ENCODE results near the gene OPRM1.

Gene OPRM1

GRCh38 chr6:154285826-154286225 is 246.8 kb downstream of the OPRM1 start:
- Histone ChIP-seq H3K18ac (ENCODE audit: low read depth in 1 of 2, low read length in 2 of 2) (no peak overlapping the region), H3K4me1 (ENCODE audit: control insufficient read depth, insufficient read depth, low read depth, low read length) (no peaks in the 10 kb centered on the region), H3K79me1 (replicated peaks; ENCODE audit: low read length, poor library complexity, severe bottlenecking) (no peaks in the 10 kb centered on the region), H3K27me3 (ENCODE audit: control insufficient read depth in 1 of 2, insufficient read depth in 1 of 2, low read length in 2 of 2) (no peaks in the 10 kb centered on the region), H2AFZ (ENCODE audit: low read depth, low read length) (no peak overlapping the region), H2BK120ac (ENCODE audit: low read depth, low read length) (no peak overlapping the region), H3K27ac (ENCODE audit: low read length, poor library complexity, severe bottlenecking) (no peak overlapping the region), H2BK12ac (ENCODE audit: low read length in 2 of 2) (no peak overlapping the region), H2BK5ac (ENCODE audit: low read depth, low read length, poor library complexity, severe bottlenecking) (peak overlapping the region; percentile 44), H3K9ac (ENCODE audit: low read length) (no peak overlapping the region), H3K36me3 (ENCODE audit: control insufficient read depth in 1 of 2, insufficient read depth in 2 of 2, low read depth in 1 of 2, low read length in 2 of 2) (no peaks in the 10 kb centered on the region), H3K9me3 (ENCODE audit: control insufficient read depth, low read length) (no peaks in the 10 kb centered on the region), H3K14ac (ENCODE audit: low read length in 2 of 2) (no peak overlapping the region), H3K4ac (ENCODE audit: low read depth in 1 of 2, low read length in 2 of 2) (no peak overlapping the region), H4K91ac (ENCODE audit: low read length) (no peak overlapping the region), H3K4me3 (ENCODE audit: insufficient read depth in 1 of 2, low read depth in 1 of 2, low read length in 2 of 2) (no peak overlapping the region), H2AK5ac (ENCODE audit: low read length, severe bottlenecking) (no peak overlapping the region), H2BK15ac (ENCODE audit: low read depth, poor library complexity, severe bottlenecking) (no peak overlapping the region), H3K23ac (ENCODE audit: low read length in 2 of 2) (no peak overlapping the region), H4K8ac (ENCODE audit: low read length) (no peak overlapping the region), H3K4me2 (ENCODE audit: low read length, poor library complexity, severe bottlenecking) (no peak overlapping the region)
- no CpG with 5 or more reads among the region's 1 CpG for WGBS
- DNase-seq: no peak

GRCh38 chr6:154289818-154290508 is 250.9 kb downstream of the OPRM1 start:
- DNase-seq: no peak
- Histone ChIP-seq H3K27me3 (ENCODE audit: control insufficient read depth in 1 of 2, insufficient read depth in 1 of 2, low read length in 2 of 2) (no peaks in the 10 kb centered on the region), H3K18ac (ENCODE audit: low read depth in 1 of 2, low read length in 2 of 2) (no peak overlapping the region), H2BK5ac (ENCODE audit: low read depth, low read length, poor library complexity, severe bottlenecking) (no peak overlapping the region), H4K91ac (ENCODE audit: low read length) (no peak overlapping the region), H3K36me3 (ENCODE audit: control insufficient read depth in 1 of 2, insufficient read depth in 2 of 2, low read depth in 1 of 2, low read length in 2 of 2) (no peaks in the 10 kb centered on the region), H2BK15ac (ENCODE audit: low read depth, poor library complexity, severe bottlenecking) (no peak overlapping the region), H3K9ac (ENCODE audit: low read length) (no peak overlapping the region), H2BK12ac (ENCODE audit: low read length in 2 of 2) (peak overlapping the region in 1 of 2 experiments; percentile 51), H4K8ac (ENCODE audit: low read length) (no peak overlapping the region), H3K14ac (ENCODE audit: low read length in 2 of 2) (no peak overlapping the region), H3K9me3 (ENCODE audit: control insufficient read depth, low read length) (no peaks in the 10 kb centered on the region), H2AFZ (ENCODE audit: low read depth, low read length) (no peak overlapping the region), H3K4ac (ENCODE audit: low read depth in 1 of 2, low read length in 2 of 2) (no peak overlapping the region), H3K23ac (ENCODE audit: low read length in 2 of 2) (no peak overlapping the region), H2BK120ac (ENCODE audit: low read depth, low read length) (no peak overlapping the region), H2AK5ac (ENCODE audit: low read length, severe bottlenecking) (no peak overlapping the region), H3K79me1 (replicated peaks; ENCODE audit: low read length, poor library complexity, severe bottlenecking) (no peaks in the 10 kb centered on the region), H3K4me2 (ENCODE audit: low read length, poor library complexity, severe bottlenecking) (no peak overlapping the region), H3K4me1 (ENCODE audit: control insufficient read depth, insufficient read depth, low read depth, low read length) (no peaks in the 10 kb centered on the region), H3K4me3 (ENCODE audit: insufficient read depth in 1 of 2, low read depth in 1 of 2, low read length in 2 of 2) (no peak overlapping the region), H3K27ac (ENCODE audit: low read length, poor library complexity, severe bottlenecking) (no peak overlapping the region)
- 94% methylated on average over 5 of the region's 6 CpGs for WGBS

- H3K4ac ChIP-seq (ENCODE audit: low read depth in 1 of 2, low read length in 2 of 2): no peak overlapping the region
- H2BK5ac ChIP-seq (ENCODE audit: low read depth, low read length, poor library complexity, severe bottlenecking): no peak overlapping the region
- 0% methylated on average over 1 of the region's 3 CpGs for WGBS
- no peaks in the 10 kb centered on the region for H3K27me3 ChIP-seq (ENCODE audit: control insufficient read depth in 1 of 2, insufficient read depth in 1 of 2, low read length in 2 of 2)
- H3K4me2 ChIP-seq (ENCODE audit: low read length, poor library complexity, severe bottlenecking): no peak overlapping the region
- no peak overlapping the region for H2BK15ac ChIP-seq (ENCODE audit: low read depth, poor library complexity, severe bottlenecking)
- no peak overlapping the region for H3K14ac ChIP-seq (ENCODE audit: low read length in 2 of 2)
- H2AK5ac ChIP-seq (ENCODE audit: low read length, severe bottlenecking): no peak overlapping the region
- DNase-seq: peak; percentile 9
- no peak overlapping the region for H3K23ac ChIP-seq (ENCODE audit: low read length in 2 of 2)
- no peaks in the 10 kb centered on the region for H3K36me3 ChIP-seq (ENCODE audit: control insufficient read depth in 1 of 2, insufficient read depth in 2 of 2, low read depth in 1 of 2, low read length in 2 of 2)
- H4K91ac ChIP-seq (ENCODE audit: low read length): no peak overlapping the region
- no peaks in the 10 kb centered on the region for H3K9me3 ChIP-seq (ENCODE audit: control insufficient read depth, low read length)
- H3K9ac ChIP-seq (ENCODE audit: low read length): no peak overlapping the region
- H2BK12ac ChIP-seq (ENCODE audit: low read length in 2 of 2): no peak overlapping the region
- H3K4me3 ChIP-seq (ENCODE audit: insufficient read depth in 1 of 2, low read depth in 1 of 2, low read length in 2 of 2): no peak overlapping the region
- no peak overlapping the region for H3K18ac ChIP-seq (ENCODE audit: low read depth in 1 of 2, low read length in 2 of 2)
- no peak overlapping the region for H2AFZ ChIP-seq (ENCODE audit: low read depth, low read length)
- no peak overlapping the region for H4K8ac ChIP-seq (ENCODE audit: low read length)
- H2BK120ac ChIP-seq (ENCODE audit: low read depth, low read length): no peak overlapping the region
- no peak overlapping the region for H3K27ac ChIP-seq (ENCODE audit: low read length, poor library complexity, severe bottlenecking)
- H3K79me1 ChIP-seq (replicated peaks; ENCODE audit: low read length, poor library complexity, severe bottlenecking): no peaks in the 10 kb centered on the region
- H3K4me1 ChIP-seq (ENCODE audit: control insufficient read depth, insufficient read depth, low read depth, low read length): peaks cover 6% of the 10 kb centered on the region
Measured at GRCh38 chr6:154292066-154292465, 253.0 kb downstream of the OPRM1 start.

- no peaks in the 10 kb centered on the region for H3K36me3 ChIP-seq (ENCODE audit: control insufficient read depth in 1 of 2, insufficient read depth in 2 of 2, low read depth in 1 of 2, low read length in 2 of 2)
- H2BK12ac ChIP-seq (ENCODE audit: low read length in 2 of 2): peak overlapping the region in 1 of 2 experiments; percentile 42
- no peak overlapping the region for H3K23ac ChIP-seq (ENCODE audit: low read length in 2 of 2)
- no peak overlapping the region for H3K4ac ChIP-seq (ENCODE audit: low read depth in 1 of 2, low read length in 2 of 2)
- H3K9ac ChIP-seq (ENCODE audit: low read length): no peak overlapping the region
- H3K4me3 ChIP-seq (ENCODE audit: insufficient read depth in 1 of 2, low read depth in 1 of 2, low read length in 2 of 2): no peak overlapping the region
- H3K9me3 ChIP-seq (ENCODE audit: control insufficient read depth, low read length): no peaks in the 10 kb centered on the region
- H2BK15ac ChIP-seq (ENCODE audit: low read depth, poor library complexity, severe bottlenecking): no peak overlapping the region
- H4K91ac ChIP-seq (ENCODE audit: low read length): no peak overlapping the region
- no peak overlapping the region for H2AFZ ChIP-seq (ENCODE audit: low read depth, low read length)
- peak; percentile 90 for DNase-seq
- H3K79me1 ChIP-seq (replicated peaks; ENCODE audit: low read length, poor library complexity, severe bottlenecking): no peaks in the 10 kb centered on the region
- no peak overlapping the region for H2AK5ac ChIP-seq (ENCODE audit: low read length, severe bottlenecking)
- peak overlapping the region; percentile 10 for H2BK5ac ChIP-seq (ENCODE audit: low read depth, low read length, poor library complexity, severe bottlenecking)
- peaks cover 9% of the 10 kb centered on the region for H3K4me1 ChIP-seq (ENCODE audit: control insufficient read depth, insufficient read depth, low read depth, low read length)
- H2BK120ac ChIP-seq (ENCODE audit: low read depth, low read length): no peak overlapping the region
- WGBS: 26% methylated on average over 1 of the region's 4 CpGs
- no peaks in the 10 kb centered on the region for H3K27me3 ChIP-seq (ENCODE audit: control insufficient read depth in 1 of 2, insufficient read depth in 1 of 2, low read length in 2 of 2)
- no peak overlapping the region for H3K18ac ChIP-seq (ENCODE audit: low read depth in 1 of 2, low read length in 2 of 2)
- H3K14ac ChIP-seq (ENCODE audit: low read length in 2 of 2): no peak overlapping the region
- H4K8ac ChIP-seq (ENCODE audit: low read length): no peak overlapping the region
- H3K27ac ChIP-seq (ENCODE audit: low read length, poor library complexity, severe bottlenecking): peak overlapping the region; percentile 71
- H3K4me2 ChIP-seq (ENCODE audit: low read length, poor library complexity, severe bottlenecking): no peak overlapping the region
Measured at GRCh38 chr6:154292855-154293519, 253.9 kb downstream of the OPRM1 start.
